Stimulated activated CD4-positive, alpha-beta T cell treated with anti-CD3 and anti-CD28 coated beads, Interleukin-4, amount 100 ng/mL, for 4 hours (primary cell): ENCODE data around the gene PTGR2.
"Not testable (repeated sequence)": the region's sequence is repeated elsewhere in the genome, so short reads cannot be mapped to it uniquely, and the experiment has no call there.

Source experiments
- DNase-seq, 2 experiments: peaks; one replicate each; pipeline ENCODE4 v3.0.0-alpha.2; 2020

Gene PTGR2

GRCh38 chr14:73887694-73888459, 36.2 kb downstream of the PTGR2 start:
- no peak for DNase-seq

GRCh38 chr14:73888460-73888725, 36.8 kb downstream of the PTGR2 start:
- no peak for DNase-seq

- DNase-seq = no peak
Observed at GRCh38 chr14:73888971-73889370, 37.3 kb downstream of the PTGR2 start.

GRCh38 chr14:73889376-73889775, 37.7 kb downstream of the PTGR2 start:
- DNase-seq = no peak

GRCh38 chr14:73894180-73894687, 42.6 kb downstream of the PTGR2 start:
- DNase-seq = not testable (repeated sequence)

GRCh38 chr14:73895939-73896338, 44.3 kb downstream of the PTGR2 start:
- DNase-seq = no peak

GRCh38 chr14:73896521-73896920, 44.9 kb downstream of the PTGR2 start:
- no peak for DNase-seq

GRCh38 chr14:73903028-73903427, 51.4 kb downstream of the PTGR2 start:
- DNase-seq = no peak

GRCh38 chr14:73909681-73910080, 58.0 kb downstream of the PTGR2 start:
- no peak for DNase-seq

- DNase-seq = no peak
Observed at GRCh38 chr14:73913256-73913655, 61.6 kb downstream of the PTGR2 start.

GRCh38 chr14:73916324-73916723, 64.7 kb downstream of the PTGR2 start:
- no peak for DNase-seq

- DNase-seq = not testable (repeated sequence)
Observed at GRCh38 chr14:73919457-73919856, 67.8 kb downstream of the PTGR2 start.

GRCh38 chr14:73924337-73924736, 72.7 kb downstream of the PTGR2 start:
- no peak for DNase-seq
